GM18505 (cell line): Measurements from ENCODE around the gene ARVCF.

Experiments
- ATAC-seq: cut with Tn5 transposase; IDR thresholded peaks from one replicate; pipeline ENCODE4 v1.9.1; 2021; ENCODE audit not compliant: unreplicated experiment
- POLR2A ChIP-seq: IDR thresholded peaks from 4 replicates; pipeline ENCODE4 v1.6.1; 2011; ENCODE audit warnings: borderline replicate concordance; ENCODE audit not compliant: insufficient read depth, insufficient read length; ENCODE audit errors: extremely low read depth

The ARVCF gene

GRCh38 chr22:19990609-19991394, 25.8 kb downstream of the ARVCF start:
- no peak for TF ChIP-seq POLR2A
- no peak for ATAC-seq

GRCh38 chr22:19990188-19990587, 26.4 kb downstream of the ARVCF start:
- ATAC-seq: no peak
- TF ChIP-seq POLR2A: no peak

- TF ChIP-seq POLR2A: no peak
- ATAC-seq: no peak
Measured at GRCh38 chr22:19989725-19990067, 26.9 kb downstream of the ARVCF start.

GRCh38 chr22:19988965-19989724, 27.5 kb downstream of the ARVCF start:
- TF ChIP-seq POLR2A: no peak
- no peak for ATAC-seq

DNA sequence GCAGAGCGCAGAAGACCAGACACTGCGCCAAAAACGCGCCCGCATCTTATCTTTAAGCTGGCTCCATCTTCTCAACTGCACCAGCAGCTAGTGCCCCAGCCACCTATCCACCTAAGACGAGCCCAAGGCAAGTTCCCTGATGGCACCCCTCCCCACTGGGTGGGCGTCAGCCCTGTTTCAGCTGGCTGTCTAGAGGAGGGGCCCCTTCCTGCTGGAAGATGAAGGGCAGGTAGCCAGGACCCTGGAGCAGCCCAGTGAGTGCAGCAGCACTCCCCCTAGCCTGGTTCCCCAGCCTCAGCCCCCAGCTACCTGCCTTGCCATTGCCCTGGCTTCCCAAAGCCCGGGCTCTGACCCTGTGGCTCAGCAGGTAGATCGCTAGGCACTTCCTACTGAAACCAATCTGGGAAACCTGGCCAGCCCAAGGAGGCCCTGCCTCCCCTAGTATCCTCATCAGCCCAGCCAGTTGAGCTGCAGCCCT, 28.3 kb downstream of the ARVCF start:
- TF ChIP-seq POLR2A: no peak
- no peak for ATAC-seq

- ATAC-seq: no peak
- no peak for TF ChIP-seq POLR2A
Measured at GRCh38 chr22:19987394-19988306, 29.0 kb downstream of the ARVCF start.

- ATAC-seq: peak; percentile 60
- TF ChIP-seq POLR2A: no peak
Measured at GRCh38 chr22:19986410-19987341, 29.9 kb downstream of the ARVCF start.

DNA sequence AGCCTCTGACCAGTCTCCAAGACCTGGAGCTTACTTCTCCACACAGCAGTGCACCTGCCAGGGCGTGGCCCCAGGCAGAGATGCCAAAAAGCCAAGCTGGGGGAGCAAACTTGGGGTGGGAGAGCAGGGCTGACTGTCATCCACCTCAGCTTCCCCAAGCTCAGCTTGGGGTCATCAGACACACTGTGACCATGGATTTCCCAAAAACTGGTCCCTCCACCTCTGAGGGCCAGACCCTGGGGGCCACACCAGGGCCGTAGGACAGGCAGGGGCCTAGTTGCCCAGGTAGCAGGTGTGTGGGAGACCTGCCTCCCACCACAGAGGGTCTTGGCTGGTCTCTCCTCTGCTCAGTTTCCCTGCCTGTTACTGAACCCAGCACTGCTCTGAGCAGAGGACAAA, 30.6 kb downstream of the ARVCF start:
- TF ChIP-seq POLR2A: no peak

DNA sequence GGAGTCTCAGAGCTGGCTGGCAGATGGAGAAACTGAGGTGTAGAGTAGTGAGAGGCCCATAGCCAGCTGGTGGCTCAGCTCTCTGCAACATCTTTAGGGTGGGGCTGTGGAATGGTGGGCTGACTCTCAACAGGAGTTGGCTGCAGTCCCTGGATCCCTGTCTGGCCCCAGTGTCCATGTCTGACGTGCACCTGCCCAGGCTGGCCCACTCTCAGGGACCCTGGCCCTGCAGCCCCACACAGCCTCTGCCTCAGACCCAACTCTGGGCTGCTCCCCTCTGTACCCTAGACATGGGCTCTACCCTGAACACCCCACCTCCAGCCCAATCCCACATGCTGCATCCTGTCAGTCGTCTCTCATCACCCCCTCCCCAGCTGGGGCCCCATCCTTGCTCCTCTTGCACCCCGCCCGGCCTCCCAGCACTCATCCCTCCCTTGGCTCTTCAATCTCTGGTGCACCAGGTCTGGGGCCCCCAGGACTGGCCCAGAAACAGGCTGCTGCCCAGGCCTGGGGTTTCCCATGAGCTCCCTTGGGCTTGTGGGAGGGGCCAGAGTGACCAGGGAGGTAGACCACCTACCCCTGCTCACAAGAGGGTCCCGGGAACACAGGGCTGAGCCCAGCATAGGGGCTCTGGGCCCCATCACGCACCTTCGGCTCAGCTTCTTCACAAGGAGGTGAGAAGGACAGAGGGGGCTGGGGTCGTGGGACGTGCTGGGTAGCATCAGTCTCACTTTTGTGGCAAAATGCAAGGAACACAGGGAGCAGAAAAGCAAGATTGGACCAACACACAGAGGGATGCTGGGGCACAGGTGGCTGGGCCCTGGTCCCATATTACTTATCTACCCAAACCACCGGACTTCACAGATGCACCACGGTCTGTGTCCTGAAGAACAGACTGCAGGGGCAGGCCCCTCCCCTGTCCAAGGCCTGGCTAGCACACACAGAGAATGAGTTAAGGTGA, 31.5 kb downstream of the ARVCF start:
- TF ChIP-seq POLR2A: no peak
- no peak for ATAC-seq

More for the DNA sequence above, 30.6 kb downstream of the ARVCF start:
- ATAC-seq: no peak

GRCh38 chr22:19984201-19984753, 32.3 kb downstream of the ARVCF start:
- TF ChIP-seq POLR2A: no peak
- no peak for ATAC-seq

DNA sequence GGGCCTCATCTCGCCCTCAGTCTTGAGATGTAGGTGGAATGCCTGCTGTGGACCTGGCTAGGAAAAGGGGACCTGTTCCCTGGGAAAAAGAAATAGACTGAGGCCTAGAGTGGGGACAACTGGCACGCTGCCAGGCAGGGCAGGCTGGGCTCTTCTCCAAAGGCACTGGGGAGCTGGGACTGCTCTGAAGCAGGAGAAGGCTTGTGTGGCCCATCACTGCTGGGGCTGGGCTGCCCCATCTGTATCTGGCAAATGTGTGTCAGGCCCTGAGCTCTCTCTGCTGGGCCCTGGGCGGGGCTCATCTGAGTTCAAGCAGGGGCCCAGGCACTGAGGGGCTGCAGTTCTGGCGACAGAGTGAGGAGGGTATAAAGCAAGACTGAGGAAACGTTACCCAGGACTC, 32.9 kb downstream of the ARVCF start:
- no peak for ATAC-seq
- no peak for TF ChIP-seq POLR2A
